ENCODE results near the gene SLC49A4.

DNA sequence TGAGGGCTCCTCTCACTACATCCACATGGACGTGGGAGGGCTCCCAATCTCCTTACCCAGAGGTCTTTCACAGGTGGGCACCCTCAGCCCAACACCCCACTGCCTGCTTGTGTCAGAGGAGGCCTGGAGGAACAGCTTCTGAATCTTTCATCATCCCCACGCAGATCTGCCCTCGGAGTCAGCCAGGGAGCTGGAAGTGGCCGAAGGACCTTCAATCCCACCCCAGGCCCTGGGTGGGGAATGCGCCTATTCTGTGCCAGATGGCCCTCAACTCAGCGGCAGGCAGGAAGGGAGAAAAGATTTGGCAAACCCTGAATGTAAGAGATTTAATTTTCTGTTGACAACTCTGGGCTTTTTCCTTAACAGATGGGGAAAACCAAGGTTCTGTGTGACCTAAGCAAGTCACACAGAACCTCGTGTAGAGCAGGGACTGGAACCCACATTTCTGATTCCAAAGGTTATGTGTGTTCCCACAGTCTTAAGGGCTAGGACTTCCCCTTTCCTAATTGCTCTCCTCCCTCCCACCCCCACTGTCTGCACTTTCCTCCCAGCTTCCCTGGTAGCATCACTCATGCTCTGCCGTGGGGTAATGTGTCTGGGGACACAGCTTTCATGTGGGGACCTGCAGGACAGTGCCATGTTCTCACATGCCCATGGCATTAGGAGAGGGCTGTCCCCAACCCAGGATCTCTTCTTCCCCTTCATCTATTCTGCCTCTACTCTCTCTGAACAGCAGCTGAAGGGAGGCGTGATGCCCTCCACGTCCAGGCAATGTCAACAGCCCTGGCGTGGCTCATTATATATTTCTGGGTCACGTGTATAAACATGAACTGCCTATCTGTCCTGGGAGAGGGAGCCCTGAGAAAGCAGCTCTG, 134.6 kb downstream of the SLC49A4 start:
- TF ChIP-seq, protein P1, sequence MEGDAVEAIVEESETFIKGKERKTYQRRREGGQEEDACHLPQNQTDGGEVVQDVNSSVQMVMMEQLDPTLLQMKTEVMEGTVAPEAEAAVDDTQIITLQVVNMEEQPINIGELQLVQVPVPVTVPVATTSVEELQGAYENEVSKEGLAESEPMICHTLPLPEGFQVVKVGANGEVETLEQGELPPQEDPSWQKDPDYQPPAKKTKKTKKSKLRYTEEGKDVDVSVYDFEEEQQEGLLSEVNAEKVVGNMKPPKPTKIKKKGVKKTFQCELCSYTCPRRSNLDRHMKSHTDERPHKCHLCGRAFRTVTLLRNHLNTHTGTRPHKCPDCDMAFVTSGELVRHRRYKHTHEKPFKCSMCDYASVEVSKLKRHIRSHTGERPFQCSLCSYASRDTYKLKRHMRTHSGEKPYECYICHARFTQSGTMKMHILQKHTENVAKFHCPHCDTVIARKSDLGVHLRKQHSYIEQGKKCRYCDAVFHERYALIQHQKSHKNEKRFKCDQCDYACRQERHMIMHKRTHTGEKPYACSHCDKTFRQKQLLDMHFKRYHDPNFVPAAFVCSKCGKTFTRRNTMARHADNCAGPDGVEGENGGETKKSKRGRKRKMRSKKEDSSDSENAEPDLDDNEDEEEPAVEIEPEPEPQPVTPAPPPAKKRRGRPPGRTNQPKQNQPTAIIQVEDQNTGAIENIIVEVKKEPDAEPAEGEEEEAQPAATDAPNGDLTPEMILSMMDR (IDR thresholded peaks at IDR 0.05) = no peak
- no peak for TF ChIP-seq ZFX (IDR thresholded peaks at IDR 0.05; ENCODE audit: borderline replicate concordance)
